HL-60 (cell line): Measurements from ENCODE around the gene WAPL.

Source experiments
- DNase-seq, 2 experiments: peaks; one replicate each; pipeline ENCODE4 v3.0.0-alpha.2; 2010 to 2020; ENCODE audit warnings: low read depth in 1 of 2, low spot score in 1 of 2
- H3K27ac ChIP-seq: fragments of 250-450 bp; sonication (Bioruptor Pico); replicated peaks from 2 replicates; pipeline ENCODE4 v1.5.1; 2020; ENCODE audit warnings: mild to moderate bottlenecking, moderate library complexity
- H3K27me3 ChIP-seq: fragments of 250-450 bp; sonication (Bioruptor Pico); 2 replicates; pipeline ENCODE4 v1.5.1; 2021; ENCODE audit warnings: mild to moderate bottlenecking, moderate library complexity; ENCODE audit not compliant: insufficient read depth, poor library complexity, severe bottlenecking
- H3K4me3 ChIP-seq: replicated peaks from 2 replicates; pipeline ENCODE4 v1.5.1; 2011; ENCODE audit warnings: mild to moderate bottlenecking, control low read depth, low read length; ENCODE audit not compliant: insufficient read depth
- GABPA ChIP-seq: IDR thresholded peaks from 2 replicates; pipeline ENCODE4 v1.6.1; 2012; ENCODE audit warnings: low read depth
- POLR2AphosphoS5 ChIP-seq: IDR thresholded peaks from 2 replicates; pipeline ENCODE4 v1.6.1; 2012; ENCODE audit warnings: low read depth
- SPI1 ChIP-seq: IDR thresholded peaks from 2 replicates; pipeline ENCODE4 v1.6.1; 2012; ENCODE audit warnings: low read depth, mild to moderate bottlenecking, borderline replicate concordance
- TF ChIP-seq, protein P1 (sequence below): IDR thresholded peaks from 2 replicates; pipeline ENCODE4 v1.6.1; 2012; ENCODE audit warnings: low read depth; ENCODE audit not compliant: insufficient replicate concordance
- TF ChIP-seq, protein P2 (sequence below): IDR thresholded peaks from one replicate; pipeline ENCODE4 v1.5.1; 2011; ENCODE audit warnings: low read length, control low read depth, inconsistent platforms; ENCODE audit not compliant: insufficient read depth

The WAPL gene

DNA sequence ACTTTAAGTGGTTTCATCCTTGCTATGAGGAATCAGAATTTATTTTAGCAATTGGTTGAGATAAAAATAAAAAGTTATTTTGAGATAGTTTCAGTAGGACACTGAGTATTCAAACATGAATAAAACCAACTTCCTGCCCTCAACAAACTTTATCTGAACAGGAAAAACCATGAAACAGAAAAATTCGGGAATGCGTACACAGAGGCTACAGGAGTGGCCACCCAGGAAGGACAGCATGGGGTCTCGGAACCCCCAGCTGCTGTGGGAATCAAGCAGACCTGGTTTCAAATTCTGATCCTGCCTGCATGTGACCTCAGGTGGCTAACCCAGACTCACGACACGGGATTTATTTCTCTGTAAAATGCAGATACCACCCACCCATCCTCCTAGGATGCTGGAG lies 106.0 kb downstream of the WAPL start:
- no peak overlapping the region for H3K27ac ChIP-seq
- no peak for TF ChIP-seq GABPA
- H3K4me3 ChIP-seq, result no peak overlapping the region
- H3K27me3 ChIP-seq, result no peaks in the 10 kb centered on the region
- DNase-seq, result no peak

DNA sequence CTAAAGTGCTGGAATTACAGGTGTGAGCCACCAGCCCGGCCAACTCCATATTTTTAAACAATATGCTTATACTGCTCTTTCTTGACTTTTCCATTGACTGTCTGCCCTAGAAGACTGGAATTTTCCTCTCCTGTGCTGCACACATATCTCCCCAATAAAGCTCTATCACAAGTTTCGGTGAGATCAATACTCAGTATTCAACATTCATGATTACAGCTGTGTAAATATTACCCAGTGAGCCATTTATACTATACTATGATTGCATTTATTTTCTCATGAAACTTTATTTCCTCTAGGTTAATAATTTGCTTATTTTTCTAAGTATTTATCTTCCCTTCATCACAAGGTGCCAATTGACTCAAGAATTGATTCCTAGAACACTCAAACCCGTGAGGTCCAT lies 106.5 kb downstream of the WAPL start:
- DNase-seq, result no peak
- Histone ChIP-seq H3K27me3 (no peaks in the 10 kb centered on the region), H3K4me3 (no peak overlapping the region), H3K27ac (no peak overlapping the region)
- no peak for TF ChIP-seq GABPA
- TF ChIP-seq, protein P1, sequence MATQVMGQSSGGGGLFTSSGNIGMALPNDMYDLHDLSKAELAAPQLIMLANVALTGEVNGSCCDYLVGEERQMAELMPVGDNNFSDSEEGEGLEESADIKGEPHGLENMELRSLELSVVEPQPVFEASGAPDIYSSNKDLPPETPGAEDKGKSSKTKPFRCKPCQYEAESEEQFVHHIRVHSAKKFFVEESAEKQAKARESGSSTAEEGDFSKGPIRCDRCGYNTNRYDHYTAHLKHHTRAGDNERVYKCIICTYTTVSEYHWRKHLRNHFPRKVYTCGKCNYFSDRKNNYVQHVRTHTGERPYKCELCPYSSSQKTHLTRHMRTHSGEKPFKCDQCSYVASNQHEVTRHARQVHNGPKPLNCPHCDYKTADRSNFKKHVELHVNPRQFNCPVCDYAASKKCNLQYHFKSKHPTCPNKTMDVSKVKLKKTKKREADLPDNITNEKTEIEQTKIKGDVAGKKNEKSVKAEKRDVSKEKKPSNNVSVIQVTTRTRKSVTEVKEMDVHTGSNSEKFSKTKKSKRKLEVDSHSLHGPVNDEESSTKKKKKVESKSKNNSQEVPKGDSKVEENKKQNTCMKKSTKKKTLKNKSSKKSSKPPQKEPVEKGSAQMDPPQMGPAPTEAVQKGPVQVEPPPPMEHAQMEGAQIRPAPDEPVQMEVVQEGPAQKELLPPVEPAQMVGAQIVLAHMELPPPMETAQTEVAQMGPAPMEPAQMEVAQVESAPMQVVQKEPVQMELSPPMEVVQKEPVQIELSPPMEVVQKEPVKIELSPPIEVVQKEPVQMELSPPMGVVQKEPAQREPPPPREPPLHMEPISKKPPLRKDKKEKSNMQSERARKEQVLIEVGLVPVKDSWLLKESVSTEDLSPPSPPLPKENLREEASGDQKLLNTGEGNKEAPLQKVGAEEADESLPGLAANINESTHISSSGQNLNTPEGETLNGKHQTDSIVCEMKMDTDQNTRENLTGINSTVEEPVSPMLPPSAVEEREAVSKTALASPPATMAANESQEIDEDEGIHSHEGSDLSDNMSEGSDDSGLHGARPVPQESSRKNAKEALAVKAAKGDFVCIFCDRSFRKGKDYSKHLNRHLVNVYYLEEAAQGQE, result no peak
- no peak for TF ChIP-seq SPI1
- no peak for TF ChIP-seq POLR2AphosphoS5
- TF ChIP-seq, protein P2, sequence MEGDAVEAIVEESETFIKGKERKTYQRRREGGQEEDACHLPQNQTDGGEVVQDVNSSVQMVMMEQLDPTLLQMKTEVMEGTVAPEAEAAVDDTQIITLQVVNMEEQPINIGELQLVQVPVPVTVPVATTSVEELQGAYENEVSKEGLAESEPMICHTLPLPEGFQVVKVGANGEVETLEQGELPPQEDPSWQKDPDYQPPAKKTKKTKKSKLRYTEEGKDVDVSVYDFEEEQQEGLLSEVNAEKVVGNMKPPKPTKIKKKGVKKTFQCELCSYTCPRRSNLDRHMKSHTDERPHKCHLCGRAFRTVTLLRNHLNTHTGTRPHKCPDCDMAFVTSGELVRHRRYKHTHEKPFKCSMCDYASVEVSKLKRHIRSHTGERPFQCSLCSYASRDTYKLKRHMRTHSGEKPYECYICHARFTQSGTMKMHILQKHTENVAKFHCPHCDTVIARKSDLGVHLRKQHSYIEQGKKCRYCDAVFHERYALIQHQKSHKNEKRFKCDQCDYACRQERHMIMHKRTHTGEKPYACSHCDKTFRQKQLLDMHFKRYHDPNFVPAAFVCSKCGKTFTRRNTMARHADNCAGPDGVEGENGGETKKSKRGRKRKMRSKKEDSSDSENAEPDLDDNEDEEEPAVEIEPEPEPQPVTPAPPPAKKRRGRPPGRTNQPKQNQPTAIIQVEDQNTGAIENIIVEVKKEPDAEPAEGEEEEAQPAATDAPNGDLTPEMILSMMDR, result no peak

DNA sequence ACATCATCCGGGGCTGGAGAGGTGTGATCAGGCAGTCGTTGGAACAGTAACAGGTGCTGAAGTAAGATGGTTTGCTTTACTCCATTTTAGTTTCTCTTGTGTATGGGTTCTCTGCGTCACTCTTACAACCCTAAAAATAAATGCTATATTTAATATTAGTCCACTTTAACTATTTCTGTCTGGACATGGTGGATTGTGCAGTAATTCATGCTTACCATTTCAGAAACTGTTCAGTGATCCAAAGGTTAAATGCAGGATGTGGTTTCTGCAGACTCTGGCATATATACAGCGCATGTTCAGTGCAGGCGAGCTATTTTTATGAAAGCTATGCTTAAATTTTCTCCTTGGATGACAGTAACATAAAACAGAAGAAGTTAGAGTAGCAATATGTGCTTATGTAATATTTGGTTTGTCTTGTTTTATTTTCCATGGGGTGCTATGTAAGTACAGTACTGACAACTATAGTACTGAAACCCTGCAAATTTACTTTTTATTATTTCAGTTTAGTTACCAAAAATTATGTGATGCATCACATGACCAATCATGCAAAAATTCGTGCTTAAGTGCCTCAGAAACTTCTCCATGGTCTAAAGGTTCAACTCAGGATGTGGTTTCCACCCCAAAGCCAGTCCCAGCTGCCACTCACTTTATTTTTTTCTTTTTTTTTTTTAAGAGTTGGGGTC lies 108.4 kb downstream of the WAPL start:
- H3K27ac ChIP-seq, result peak overlapping the region; percentile 24
- H3K27me3 ChIP-seq, result no peaks in the 10 kb centered on the region
- DNase-seq, result no peak
- TF ChIP-seq, protein P1, result no peak
- TF ChIP-seq GABPA (no peak), SPI1 (no peak), POLR2AphosphoS5 (no peak)
- TF ChIP-seq, protein P2, result no peak
- H3K4me3 ChIP-seq, result no peak overlapping the region

DNA sequence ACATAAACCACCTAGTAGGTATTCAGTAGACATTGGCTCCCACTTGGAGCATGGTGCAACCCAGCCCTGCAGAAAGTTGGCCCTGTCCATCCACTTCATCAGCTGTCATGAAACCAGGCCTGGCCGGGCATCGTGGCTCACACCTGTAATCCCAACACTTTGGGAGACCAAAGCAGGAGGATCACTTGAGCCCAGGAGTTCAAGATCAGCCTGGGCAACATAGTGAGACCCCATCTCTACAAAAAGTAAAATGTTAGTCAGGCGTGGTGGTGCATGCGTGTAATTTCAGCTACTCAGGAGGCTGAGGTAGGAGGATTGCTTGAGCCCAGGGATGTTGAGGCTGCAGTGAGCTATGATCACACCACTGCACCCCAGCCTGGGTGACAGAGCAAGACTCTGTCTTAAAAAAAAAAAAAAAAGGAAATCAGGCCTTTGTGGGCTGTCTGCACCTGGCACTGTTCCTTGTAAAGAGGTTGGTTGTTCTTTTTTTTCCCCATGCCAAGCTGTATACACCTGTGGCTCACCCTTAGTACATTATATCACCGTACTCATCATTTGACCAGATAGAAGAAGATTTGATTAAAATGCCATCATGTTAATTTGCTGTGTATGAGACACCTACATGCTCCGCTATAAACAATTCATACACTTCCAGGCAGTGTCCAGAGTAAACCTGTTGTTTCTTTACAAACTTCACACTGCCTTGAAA lies 109.6 kb downstream of the WAPL start:
- Histone ChIP-seq H3K27ac (peak overlapping the region; percentile 35), H3K27me3 (no peaks in the 10 kb centered on the region), H3K4me3 (no peak overlapping the region)
- no peak for DNase-seq
- TF ChIP-seq, protein P2, result no peak
- TF ChIP-seq POLR2AphosphoS5 (no peak), GABPA (no peak), SPI1 (no peak; the same call in 1 of the 2 replicates)
- TF ChIP-seq, protein P1, result no peak
